Gastrocnemius medialis (tissue), 4 donors: ENCODE results near the gene F13A1. TPM values are rescaled to one million over a fixed set of nuclear protein-coding genes. Genes with fewer than 3 reads are reported as not detected.

Source experiments
- ATAC-seq, 2 donors: fragments of 150-250 bp; one replicate each; pipeline ENCODE4 v1.9.1; 2016
- DNase-seq, 2 donors: peaks; one replicate each; pipeline ENCODE4 v3.0.0-alpha.2; 2019
- H3K27ac ChIP-seq, 4 donors: fragments of 200-600 bp; sonication (generic); 1 replicate in 1 of 4; 2 replicates in 3 of 4; pipeline ENCODE4 v1.5.1; 2016 to 2018; ENCODE audit warnings: mild to moderate bottlenecking in 2 of 4, moderate library complexity in 1 of 4
- H3K27me3 ChIP-seq, 3 donors: fragments of 200-600 bp; sonication (generic) in 2 of 3; 1 replicate in 1 of 3; 2 replicates in 2 of 3; pipeline versions ENCODE4 v1.5.1 to v1.6.0; 2016 to 2019; ENCODE audit warnings: mild to moderate bottlenecking in 1 of 3, moderate library complexity in 1 of 3
- H3K36me3 ChIP-seq, 2 donors: fragments of 200-600 bp; sonication (generic) in 1 of 2; one replicate each; pipeline ENCODE4 v1.5.1; 2017 to 2018
- H3K4me1 ChIP-seq, 2 donors: fragments of 200-600 bp; sonication (generic) in 1 of 2; one replicate each; pipeline ENCODE4 v1.5.1; 2016 to 2017; ENCODE audit warnings: mild to moderate bottlenecking in 2 of 2
- H3K4me3 ChIP-seq, 4 donors: fragments of 200-600 bp; sonication (generic) in 3 of 4; 1 replicate in 1 of 4; 2 replicates in 3 of 4; pipeline ENCODE4 v1.5.1; 2016 to 2019; ENCODE audit warnings: mild to moderate bottlenecking in 2 of 4
- H3K9me3 ChIP-seq, 3 donors: fragments of 200-600 bp; sonication (generic) in 2 of 3; 1 replicate in 1 of 3; 2 replicates in 2 of 3; pipeline ENCODE4 v1.5.1; 2016 to 2019
- POLR2A ChIP-seq, 2 donors: fragments of 450-650 bp; IDR thresholded peaks; one replicate each; pipeline ENCODE4 v1.6.1; 2017; ENCODE audit warnings: antibody characterized with exemption in 2 of 2, mild to moderate bottlenecking in 2 of 2, moderate library complexity in 2 of 2
- in situ Hi-C, 4 donors: fragments of 200-750 bp; cut with MboI; loops; one replicate each; pipeline versions ENCODE4 v1.15.0 to v1.8.0; 2017; ENCODE audit warnings: low sequenced_read_pairs in 4 of 4
- intact Hi-C: fragments of 100-400 bp; cut with DNase I; formaldehyde crosslinking; loops from one replicate; pipeline ENCODE4 v1.15.1; 2023; ENCODE audit warnings: low total_unique reads
- total RNA-seq, 4 donors: library from RNA; depleted of rRNA; stranded (reverse); fragments of >200 nt; gene quantifications; one replicate each; pipeline versions ENCODE4 v1.1.0 to v1.2.3, GENCODE V29; 2016
- TF ChIP-seq, protein P1 (sequence below), 5 experiments: fragments of 450-650 bp in 3 of 5; fragments of 200-600 bp in 2 of 5; sonication (generic) in 2 of 5; IDR thresholded peaks in 4 of 5; conservative IDR thresholded peaks in 1 of 5; 1 replicate in 4 of 5; 2 replicates in 1 of 5; pipeline ENCODE4 v1.5.1; 2016 to 2019; ENCODE audit warnings: antibody characterized with exemption in 5 of 5, mild to moderate bottlenecking in 3 of 5, moderate library complexity in 3 of 5

F13A1 gene
- total RNA-seq, 4 donors from 2014 or later = 19.9 to 61.1 (median 33.9) TPM

DNA sequence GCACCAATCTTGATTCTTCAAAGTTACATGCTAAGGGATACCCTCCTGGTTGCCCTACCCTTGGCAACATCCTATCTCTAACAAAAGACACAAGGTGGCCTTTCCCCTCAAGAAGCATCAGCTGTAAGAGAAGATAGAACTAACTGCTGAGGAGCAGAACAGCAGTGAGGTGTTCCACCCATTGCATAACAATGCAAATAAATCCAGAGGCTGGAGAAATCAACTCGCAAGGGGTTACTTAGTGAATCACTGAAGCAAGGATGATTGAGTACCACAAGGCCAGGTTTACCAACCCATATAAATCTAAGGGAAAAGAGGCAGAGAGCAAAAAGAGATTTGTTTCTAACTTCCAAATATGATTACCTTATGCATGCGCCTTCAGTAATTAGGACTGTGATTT lies 36.7 kb downstream of the F13A1 start:
- Histone ChIP-seq H3K4me1 (no peaks in the 10 kb centered on the region), H3K9me3 (no peaks in the 10 kb centered on the region), H3K4me3 (no peak overlapping the region), H3K36me3 (no peaks in the 10 kb centered on the region), H3K27ac (no peak overlapping the region), H3K27me3 (no peaks in the 10 kb centered on the region)
- no peak for DNase-seq
- intact Hi-C loops = no loop called here
- in situ Hi-C loops = no loop called here
- TF ChIP-seq POLR2A (IDR thresholded peaks at IDR 0.05) = no peak
- ATAC-seq = no peak

DNA sequence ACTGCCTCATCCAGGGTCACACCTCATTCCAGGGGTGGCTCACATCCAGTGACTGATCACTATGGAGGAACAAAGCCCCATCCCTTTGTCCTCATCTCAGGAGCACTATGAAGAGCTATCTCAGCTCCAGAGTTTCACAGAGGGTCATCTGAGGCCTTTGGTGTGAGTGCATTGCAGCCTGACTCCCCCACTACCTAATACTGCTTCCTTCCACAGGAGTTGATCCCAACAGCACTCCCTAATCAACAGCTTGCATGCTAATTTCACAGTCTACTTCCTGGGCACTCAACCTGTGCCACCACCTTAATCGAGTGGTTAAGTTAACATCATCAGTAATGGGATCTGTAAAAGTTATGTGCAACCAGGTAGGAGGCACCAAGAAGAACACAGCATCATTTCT lies 37.7 kb downstream of the F13A1 start:
- in situ Hi-C loops (no loop called here), intact Hi-C loops (no loop called here)
- no peak for ATAC-seq
- no peak overlapping the region for H3K27ac ChIP-seq
- H3K9me3 ChIP-seq = no peaks in the 10 kb centered on the region
- TF ChIP-seq, protein P1, sequence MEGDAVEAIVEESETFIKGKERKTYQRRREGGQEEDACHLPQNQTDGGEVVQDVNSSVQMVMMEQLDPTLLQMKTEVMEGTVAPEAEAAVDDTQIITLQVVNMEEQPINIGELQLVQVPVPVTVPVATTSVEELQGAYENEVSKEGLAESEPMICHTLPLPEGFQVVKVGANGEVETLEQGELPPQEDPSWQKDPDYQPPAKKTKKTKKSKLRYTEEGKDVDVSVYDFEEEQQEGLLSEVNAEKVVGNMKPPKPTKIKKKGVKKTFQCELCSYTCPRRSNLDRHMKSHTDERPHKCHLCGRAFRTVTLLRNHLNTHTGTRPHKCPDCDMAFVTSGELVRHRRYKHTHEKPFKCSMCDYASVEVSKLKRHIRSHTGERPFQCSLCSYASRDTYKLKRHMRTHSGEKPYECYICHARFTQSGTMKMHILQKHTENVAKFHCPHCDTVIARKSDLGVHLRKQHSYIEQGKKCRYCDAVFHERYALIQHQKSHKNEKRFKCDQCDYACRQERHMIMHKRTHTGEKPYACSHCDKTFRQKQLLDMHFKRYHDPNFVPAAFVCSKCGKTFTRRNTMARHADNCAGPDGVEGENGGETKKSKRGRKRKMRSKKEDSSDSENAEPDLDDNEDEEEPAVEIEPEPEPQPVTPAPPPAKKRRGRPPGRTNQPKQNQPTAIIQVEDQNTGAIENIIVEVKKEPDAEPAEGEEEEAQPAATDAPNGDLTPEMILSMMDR (IDR thresholded peaks at IDR 0.05 in 4 of 5, conservative IDR thresholded peaks at IDR 0.05 in 1 of 5) = no peak
- TF ChIP-seq POLR2A (IDR thresholded peaks at IDR 0.05) = no peak
- DNase-seq = no peak
- no peaks in the 10 kb centered on the region for H3K4me1 ChIP-seq
- no peak overlapping the region for H3K4me3 ChIP-seq
- H3K27me3 ChIP-seq = no peaks in the 10 kb centered on the region
- no peaks in the 10 kb centered on the region for H3K36me3 ChIP-seq

GRCh38 chr6:6277413-6277812 lies 43.0 kb downstream of the F13A1 start:
- Histone ChIP-seq H3K4me1 (no peaks in the 10 kb centered on the region), H3K9me3 (no peaks in the 10 kb centered on the region), H3K4me3 (no peak overlapping the region), H3K27ac (no peak overlapping the region), H3K36me3 (no peaks in the 10 kb centered on the region), H3K27me3 (no peaks in the 10 kb centered on the region)
- in situ Hi-C loops = no loop called here
- DNase-seq = no peak
- ATAC-seq = no peak
- TF ChIP-seq POLR2A (IDR thresholded peaks at IDR 0.05) = no peak
- TF ChIP-seq, protein P1 (IDR thresholded peaks at IDR 0.05 in 4 of 5, conservative IDR thresholded peaks at IDR 0.05 in 1 of 5) = no peak
- intact Hi-C loops = no loop called here

GRCh38 chr6:6270948-6271535 lies 49.4 kb downstream of the F13A1 start:
- TF ChIP-seq, protein P1 (IDR thresholded peaks at IDR 0.05 in 4 of 5, conservative IDR thresholded peaks at IDR 0.05 in 1 of 5) = no peak
- TF ChIP-seq POLR2A (IDR thresholded peaks at IDR 0.05) = no peak
- no peaks in the 10 kb centered on the region for H3K9me3 ChIP-seq
- no peak overlapping the region for H3K27ac ChIP-seq
- H3K36me3 ChIP-seq = no peaks in the 10 kb centered on the region
- H3K4me1 ChIP-seq = no peaks in the 10 kb centered on the region
- DNase-seq = no peak
- in situ Hi-C loops (no loop called here), intact Hi-C loops (no loop called here)
- no peaks in the 10 kb centered on the region for H3K27me3 ChIP-seq
- no peak overlapping the region for H3K4me3 ChIP-seq
- ATAC-seq = no peak

DNA sequence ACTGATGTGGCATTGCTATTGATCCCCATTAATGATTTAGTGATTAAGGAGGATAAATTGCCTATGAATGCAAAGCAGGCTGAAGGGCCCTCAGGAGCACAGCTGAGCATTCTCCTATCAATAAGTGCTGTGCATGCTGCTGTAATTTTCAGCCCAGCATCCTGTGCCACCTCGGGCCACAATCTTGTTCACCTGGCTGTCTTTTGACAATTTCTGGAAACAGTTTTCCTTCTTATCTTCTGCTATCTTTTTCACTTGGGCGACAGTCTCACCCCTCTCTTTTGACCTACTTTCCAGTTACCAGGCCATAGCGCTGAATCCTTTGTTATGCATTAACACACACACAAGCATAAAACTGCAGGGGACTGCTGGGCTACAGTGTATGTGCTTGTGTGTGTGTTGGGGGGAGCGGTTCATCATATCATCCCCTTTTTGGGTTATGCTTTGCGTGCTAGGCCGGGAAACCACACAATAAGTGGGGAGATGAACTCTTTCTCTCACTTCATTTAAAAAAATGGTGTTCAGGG lies 60.2 kb downstream of the F13A1 start:
- H3K27me3 ChIP-seq = no peaks in the 10 kb centered on the region
- no peak for DNase-seq
- H3K4me1 ChIP-seq = no peaks in the 10 kb centered on the region
- in situ Hi-C loops (no loop called here), intact Hi-C loops (no loop called here)
- no peaks in the 10 kb centered on the region for H3K9me3 ChIP-seq
- H3K36me3 ChIP-seq = no peaks in the 10 kb centered on the region
- ATAC-seq = no peak
- no peak overlapping the region for H3K4me3 ChIP-seq
- H3K27ac ChIP-seq = no peak overlapping the region
- TF ChIP-seq POLR2A (IDR thresholded peaks at IDR 0.05) = no peak
- TF ChIP-seq, protein P1 (IDR thresholded peaks at IDR 0.05 in 4 of 5, conservative IDR thresholded peaks at IDR 0.05 in 1 of 5) = no peak
